ENCODE measurements around the gene GSTA1. TPM values are rescaled to one million over a fixed set of nuclear protein-coding genes. Genes with fewer than 3 reads are reported as not detected.
"Not testable (repeated sequence)": the region's sequence is repeated elsewhere in the genome, so short reads cannot be mapped to it uniquely, and the experiment has no call there.

Gene GSTA1
- total RNA-seq, 1 donor from 2014 or later = not detected

- H3K36me3 ChIP-seq (ENCODE audit: control insufficient read depth, insufficient read depth, low read length) = no peaks in the 10 kb centered on the region
- peak; percentile 79 for TF ChIP-seq CTCF (IDR thresholded peaks at IDR 0.05; ENCODE audit: insufficient read depth, low read length, severe bottlenecking)
- peaks cover 4% of the 10 kb centered on the region for H3K27me3 ChIP-seq (ENCODE audit: control insufficient read depth, insufficient read depth, low read length)
- FAIRE-seq (peak; percentile 86), DNase-seq (ENCODE audit: low read depth) (peak; percentile 77)
- no peak overlapping the region for H3K4me3 ChIP-seq (ENCODE audit: low read depth, low read length)
Measured at GRCh38 chr6:52839124-52840055, 35.8 kb upstream of the GSTA1 start.

- FAIRE-seq = no peak
- Histone ChIP-seq H3K27me3 (ENCODE audit: control insufficient read depth, insufficient read depth, low read length) (peaks cover 2% of the 10 kb centered on the region), H3K36me3 (ENCODE audit: control insufficient read depth, insufficient read depth, low read length) (no peaks in the 10 kb centered on the region), H3K4me3 (ENCODE audit: low read depth, low read length) (no peak overlapping the region)
- DNase-seq (ENCODE audit: low read depth) = peak; percentile 5
- no peak for TF ChIP-seq CTCF (IDR thresholded peaks at IDR 0.05; ENCODE audit: insufficient read depth, low read length, severe bottlenecking)
Measured at GRCh38 chr6:52834481-52834880, 30.9 kb upstream of the GSTA1 start.

GRCh38 chr6:52830869-52831268, 27.3 kb upstream of the GSTA1 start:
- not testable (repeated sequence) for H3K36me3 ChIP-seq (ENCODE audit: control insufficient read depth, insufficient read depth, low read length); H3K27me3 ChIP-seq (ENCODE audit: control insufficient read depth, insufficient read depth, low read length); H3K4me3 ChIP-seq (ENCODE audit: low read depth, low read length); FAIRE-seq; DNase-seq (ENCODE audit: low read depth)

GRCh38 chr6:52829046-52829817, 25.6 kb upstream of the GSTA1 start:
- Histone ChIP-seq H3K4me3 (ENCODE audit: low read depth, low read length) (no peak overlapping the region), H3K27me3 (ENCODE audit: control insufficient read depth, insufficient read depth, low read length) (no peaks in the 10 kb centered on the region), H3K36me3 (ENCODE audit: control insufficient read depth, insufficient read depth, low read length) (no peaks in the 10 kb centered on the region)
- TF ChIP-seq CTCF (IDR thresholded peaks at IDR 0.05; ENCODE audit: insufficient read depth, low read length, severe bottlenecking) = no peak
- no peak for DNase-seq (ENCODE audit: low read depth)
- no peak for FAIRE-seq

- H3K27me3 ChIP-seq (ENCODE audit: control insufficient read depth, insufficient read depth, low read length) = not testable (repeated sequence)
Measured at GRCh38 chr6:52828621-52829020, 25.0 kb upstream of the GSTA1 start.

GRCh38 chr6:52827073-52827783, 23.6 kb upstream of the GSTA1 start:
- not testable (repeated sequence) for FAIRE-seq; H3K36me3 ChIP-seq (ENCODE audit: control insufficient read depth, insufficient read depth, low read length); H3K27me3 ChIP-seq (ENCODE audit: control insufficient read depth, insufficient read depth, low read length); DNase-seq (ENCODE audit: low read depth); H3K4me3 ChIP-seq (ENCODE audit: low read depth, low read length)

More at GRCh38 chr6:52828621-52829020, 25.0 kb upstream of the GSTA1 start:
- not testable (repeated sequence) for H3K36me3 ChIP-seq (ENCODE audit: control insufficient read depth, insufficient read depth, low read length); H3K4me3 ChIP-seq (ENCODE audit: low read depth, low read length); FAIRE-seq; DNase-seq (ENCODE audit: low read depth)

- FAIRE-seq (no peak), DNase-seq (ENCODE audit: low read depth) (no peak)
- Histone ChIP-seq H3K27me3 (ENCODE audit: control insufficient read depth, insufficient read depth, low read length) (no peaks in the 10 kb centered on the region), H3K36me3 (ENCODE audit: control insufficient read depth, insufficient read depth, low read length) (no peaks in the 10 kb centered on the region), H3K4me3 (ENCODE audit: low read depth, low read length) (no peak overlapping the region)
- no peak for TF ChIP-seq CTCF (IDR thresholded peaks at IDR 0.05; ENCODE audit: insufficient read depth, low read length, severe bottlenecking)
Measured at GRCh38 chr6:52826513-52826912, 22.9 kb upstream of the GSTA1 start.

- FAIRE-seq; H3K4me3 ChIP-seq (ENCODE audit: low read depth, low read length); DNase-seq (ENCODE audit: low read depth); H3K36me3 ChIP-seq (ENCODE audit: control insufficient read depth, insufficient read depth, low read length); H3K27me3 ChIP-seq (ENCODE audit: control insufficient read depth, insufficient read depth, low read length): not testable (repeated sequence)
Measured at GRCh38 chr6:52825900-52826459, 22.4 kb upstream of the GSTA1 start.

- not testable (repeated sequence) for H3K27me3 ChIP-seq (ENCODE audit: control insufficient read depth, insufficient read depth, low read length); FAIRE-seq; H3K4me3 ChIP-seq (ENCODE audit: low read depth, low read length); H3K36me3 ChIP-seq (ENCODE audit: control insufficient read depth, insufficient read depth, low read length); DNase-seq (ENCODE audit: low read depth)
Measured at GRCh38 chr6:52825270-52825793, 21.7 kb upstream of the GSTA1 start.
